Prostate gland (tissue), 2 donors: ENCODE measurements around the gene NAT14. TPM values are rescaled to one million over a fixed set of nuclear protein-coding genes. Genes with fewer than 3 reads are reported as not detected.

Experiments used
- DNase-seq: peaks from one replicate; pipeline ENCODE4 v3.0.0-alpha.2; 2019; ENCODE audit warnings: low spot score
- H3K27ac ChIP-seq, 2 donors: fragments of 200-600 bp; sonication (generic); 2 replicates each; pipeline ENCODE4 v1.5.1; 2017 to 2019
- H3K27me3 ChIP-seq: fragments of 200-600 bp; sonication (generic); replicated peaks from 2 replicates; pipeline ENCODE4 v1.5.1; 2019; ENCODE audit not compliant: insufficient read depth
- H3K36me3 ChIP-seq, 2 donors: fragments of 200-600 bp; sonication (generic); 1 replicate in 1 of 2; 2 replicates in 1 of 2; pipeline versions ENCODE4 v1.5.1 to v1.8.1; 2017 to 2019
- H3K4me1 ChIP-seq: fragments of 200-600 bp; sonication (generic); replicated peaks from 2 replicates; pipeline ENCODE4 v1.5.1; 2019
- H3K4me3 ChIP-seq, 2 donors: fragments of 200-600 bp; sonication (generic); 2 replicates each; pipeline ENCODE4 v1.5.1; 2017 to 2019
- H3K9me3 ChIP-seq: fragments of 200-600 bp; sonication (generic); 2 replicates; pipeline ENCODE4 v1.5.1; 2017
- CTCF ChIP-seq, 4 experiments: fragments of 200-600 bp in 2 of 4; fragments of 450-650 bp in 2 of 4; sonication (generic) in 2 of 4; IDR thresholded peaks; 1 replicate in 3 of 4; 2 replicates in 1 of 4; pipeline ENCODE4 v1.5.1; 2016 to 2019; ENCODE audit warnings: antibody characterized with exemption in 4 of 4, mild to moderate bottlenecking in 2 of 4, moderate library complexity in 2 of 4
- POLR2A ChIP-seq: fragments of 450-650 bp; IDR thresholded peaks from one replicate; pipeline ENCODE4 v1.6.1; 2016; ENCODE audit warnings: antibody characterized with exemption, mild to moderate bottlenecking
- POLR2AphosphoS5 ChIP-seq: sonication (generic); formaldehyde crosslinking; IDR thresholded peaks from one replicate; pipeline ENCODE4 v1.6.1; 2017; ENCODE audit warnings: antibody characterized with exemption
- WGBS: methylation state at CpG from one replicate; pipeline ENCODE4 v1.1.5; 2018; 5-methylcytosine and 5-hydroxymethylcytosine counted together
- intact Hi-C: fragments of 100-400 bp; cut with DNase I; formaldehyde crosslinking; loops from one replicate; pipeline ENCODE4 v1.14.2; 2022
- total RNA-seq, 2 donors: library from RNA; depleted of rRNA; stranded (reverse); fragments of >200 nt; gene quantifications; one replicate each; pipeline ENCODE4 v1.1.0, GENCODE V29; 2016

The NAT14 gene
- total RNA-seq, 2 donors from 2014 or later: 10.8 to 19.8 TPM

- no peak for TF ChIP-seq POLR2A
- TF ChIP-seq POLR2AphosphoS5: no peak
- no peak for TF ChIP-seq CTCF (IDR thresholded peaks at IDR 0.05)
- H3K27ac ChIP-seq: no peak overlapping the region
- WGBS: 81% methylated on average over 11 of the region's 11 CpGs
- intact Hi-C loops: loop anchor here (2.0 kb wide), 1 partner anchor 39 kb away; no protein-coding TSS in a partner anchor
- H3K9me3 ChIP-seq: no peaks in the 10 kb centered on the region
- no peaks in the 10 kb centered on the region for H3K27me3 ChIP-seq
- H3K4me1 ChIP-seq: no peaks in the 10 kb centered on the region
- no peak for DNase-seq
- H3K36me3 ChIP-seq: no peaks in the 10 kb centered on the region
- no peak overlapping the region for H3K4me3 ChIP-seq
These were observed 19.3 kb upstream of the NAT14 start for GRCh38 chr19:55465460-55466240.

- H3K4me3 ChIP-seq: no peak overlapping the region
- no peaks in the 10 kb centered on the region for H3K9me3 ChIP-seq
- H3K4me1 ChIP-seq: no peaks in the 10 kb centered on the region
- intact Hi-C loops: loop anchor here (2.0 kb wide), 1 partner anchor 39 kb away; no protein-coding TSS in a partner anchor
- DNase-seq: no peak
- H3K36me3 ChIP-seq: no peaks in the 10 kb centered on the region
- WGBS: 70% methylated on average over 4 of the region's 4 CpGs
- H3K27me3 ChIP-seq: no peaks in the 10 kb centered on the region
- H3K27ac ChIP-seq: no peak overlapping the region
- no peak for TF ChIP-seq POLR2AphosphoS5
- no peak for TF ChIP-seq POLR2A
- no peak for TF ChIP-seq CTCF (IDR thresholded peaks at IDR 0.05)
These were observed 18.8 kb upstream of the NAT14 start for GRCh38 chr19:55466241-55466614.

- H3K4me3 ChIP-seq: no peak overlapping the region
- H3K36me3 ChIP-seq: no peaks in the 10 kb centered on the region
- H3K27me3 ChIP-seq: no peaks in the 10 kb centered on the region
- WGBS: 33% methylated on average over 29 of the region's 29 CpGs
- peak; percentile 27 for DNase-seq
- no peak overlapping the region for H3K27ac ChIP-seq
- intact Hi-C loops: loop anchor here (2.0 kb wide), 1 partner anchor 37 kb away; no protein-coding TSS in a partner anchor
- no peaks in the 10 kb centered on the region for H3K9me3 ChIP-seq
- H3K4me1 ChIP-seq: no peaks in the 10 kb centered on the region
- TF ChIP-seq POLR2A (no peak), CTCF (IDR thresholded peaks at IDR 0.05) (peak; percentile 86 to 97 (median 93)), POLR2AphosphoS5 (no peak)
These were observed 17.5 kb upstream of the NAT14 start for GRCh38 chr19:55467236-55468053.

GRCh38 chr19:55468054-55468393, 17.0 kb upstream of the NAT14 start:
- H3K4me1 ChIP-seq: no peaks in the 10 kb centered on the region
- no peak overlapping the region for H3K4me3 ChIP-seq
- no peak for DNase-seq
- H3K9me3 ChIP-seq: no peaks in the 10 kb centered on the region
- intact Hi-C loops: no loop called here
- WGBS: 39% methylated on average over 4 of the region's 4 CpGs
- no peaks in the 10 kb centered on the region for H3K36me3 ChIP-seq
- no peak overlapping the region for H3K27ac ChIP-seq
- no peak for TF ChIP-seq POLR2A
- TF ChIP-seq CTCF (IDR thresholded peaks at IDR 0.05): peak in 1 of 4 experiments; percentile 4
- no peaks in the 10 kb centered on the region for H3K27me3 ChIP-seq
